ENCODE data around the gene MCFD2.

MCFD2 gene

GRCh38 chr2:46855805-46856204 lies 59.8 kb downstream of the MCFD2 start:
- TF ChIP-seq EZH2phosphoT487 (conservative IDR thresholded peaks at IDR 0.05; ENCODE audit: low read length): no peak
- TF ChIP-seq, protein P1, sequence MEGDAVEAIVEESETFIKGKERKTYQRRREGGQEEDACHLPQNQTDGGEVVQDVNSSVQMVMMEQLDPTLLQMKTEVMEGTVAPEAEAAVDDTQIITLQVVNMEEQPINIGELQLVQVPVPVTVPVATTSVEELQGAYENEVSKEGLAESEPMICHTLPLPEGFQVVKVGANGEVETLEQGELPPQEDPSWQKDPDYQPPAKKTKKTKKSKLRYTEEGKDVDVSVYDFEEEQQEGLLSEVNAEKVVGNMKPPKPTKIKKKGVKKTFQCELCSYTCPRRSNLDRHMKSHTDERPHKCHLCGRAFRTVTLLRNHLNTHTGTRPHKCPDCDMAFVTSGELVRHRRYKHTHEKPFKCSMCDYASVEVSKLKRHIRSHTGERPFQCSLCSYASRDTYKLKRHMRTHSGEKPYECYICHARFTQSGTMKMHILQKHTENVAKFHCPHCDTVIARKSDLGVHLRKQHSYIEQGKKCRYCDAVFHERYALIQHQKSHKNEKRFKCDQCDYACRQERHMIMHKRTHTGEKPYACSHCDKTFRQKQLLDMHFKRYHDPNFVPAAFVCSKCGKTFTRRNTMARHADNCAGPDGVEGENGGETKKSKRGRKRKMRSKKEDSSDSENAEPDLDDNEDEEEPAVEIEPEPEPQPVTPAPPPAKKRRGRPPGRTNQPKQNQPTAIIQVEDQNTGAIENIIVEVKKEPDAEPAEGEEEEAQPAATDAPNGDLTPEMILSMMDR (IDR thresholded peaks at IDR 0.05; ENCODE audit: insufficient read depth, low read length, poor library complexity, severe bottlenecking): no peak
- Histone ChIP-seq H3K9ac (ENCODE audit: low read length) (no peak overlapping the region), H3K79me2 (ENCODE audit: insufficient read depth, low read length) (no peaks in the 10 kb centered on the region), H3K27me3 (ENCODE audit: low read length) (no peaks in the 10 kb centered on the region; the same call in 1 of the 2 replicates), H3K4me3 (ENCODE audit: insufficient read depth, low read length, poor library complexity, severe bottlenecking) (no peak overlapping the region), H2AFZ (ENCODE audit: low read depth, low read length, severe bottlenecking) (no peak overlapping the region), H3K9me2 (replicated peaks; ENCODE audit: insufficient read depth, low read length) (no peaks in the 10 kb centered on the region), H4K20me1 (ENCODE audit: low read depth, low read length) (no peaks in the 10 kb centered on the region), H3F3A (ENCODE audit: insufficient read depth) (no peaks in the 10 kb centered on the region), H3K27ac (ENCODE audit: low read depth, low read length) (no peak overlapping the region), H3K36me3 (ENCODE audit: low read length) (no peaks in the 10 kb centered on the region), H3K4me2 (ENCODE audit: low read depth, low read length, poor library complexity, severe bottlenecking) (no peak overlapping the region), H3K9me3 (ENCODE audit: insufficient read depth, low read length) (no peaks in the 10 kb centered on the region)

DNA sequence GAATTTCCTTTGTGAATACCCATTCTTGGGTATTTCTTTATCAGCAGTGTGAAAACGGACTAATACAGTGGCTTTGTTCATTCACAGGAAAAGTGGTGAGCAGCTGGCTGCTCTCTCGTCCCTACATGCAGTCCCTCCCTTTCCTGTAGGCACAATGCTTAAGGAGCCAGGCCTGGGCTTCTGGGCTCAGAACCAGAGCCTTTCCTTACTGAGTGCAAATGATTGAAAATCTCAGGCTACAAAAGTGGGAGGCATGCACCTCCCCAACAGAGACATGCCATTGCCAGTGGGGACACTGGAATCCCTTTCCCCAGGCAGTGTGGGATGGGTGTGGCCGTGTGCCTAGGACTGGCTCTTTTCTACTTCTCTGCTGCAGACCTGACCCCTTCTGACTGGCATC lies 61.3 kb downstream of the MCFD2 start:
- no peaks in the 10 kb centered on the region for H3K79me2 ChIP-seq (ENCODE audit: insufficient read depth, low read length)
- H3K9ac ChIP-seq (ENCODE audit: low read length): no peak overlapping the region
- H3K4me2 ChIP-seq (ENCODE audit: low read depth, low read length, poor library complexity, severe bottlenecking): no peak overlapping the region
- no peaks in the 10 kb centered on the region for H4K20me1 ChIP-seq (ENCODE audit: low read depth, low read length)
- no peak overlapping the region for H3K4me3 ChIP-seq (ENCODE audit: insufficient read depth, low read length, poor library complexity, severe bottlenecking)
- H3K9me2 ChIP-seq (replicated peaks; ENCODE audit: insufficient read depth, low read length): no peaks in the 10 kb centered on the region
- no peak overlapping the region for H2AFZ ChIP-seq (ENCODE audit: low read depth, low read length, severe bottlenecking)
- H3K27me3 ChIP-seq (ENCODE audit: low read length): no peaks in the 10 kb centered on the region; the same call in 1 of the 2 replicates
- no peaks in the 10 kb centered on the region for H3K9me3 ChIP-seq (ENCODE audit: insufficient read depth, low read length)
- TF ChIP-seq EZH2phosphoT487 (conservative IDR thresholded peaks at IDR 0.05; ENCODE audit: low read length): no peak
- TF ChIP-seq, protein P1 (IDR thresholded peaks at IDR 0.05; ENCODE audit: insufficient read depth, low read length, poor library complexity, severe bottlenecking): no peak
- no peaks in the 10 kb centered on the region for H3F3A ChIP-seq (ENCODE audit: insufficient read depth)
- no peak overlapping the region for H3K27ac ChIP-seq (ENCODE audit: low read depth, low read length)
- no peaks in the 10 kb centered on the region for H3K36me3 ChIP-seq (ENCODE audit: low read length)

- H3K27ac ChIP-seq (ENCODE audit: low read depth, low read length): no peak overlapping the region
- H2AFZ ChIP-seq (ENCODE audit: low read depth, low read length, severe bottlenecking): no peak overlapping the region
- no peaks in the 10 kb centered on the region for H3K9me3 ChIP-seq (ENCODE audit: insufficient read depth, low read length)
- H3K9me2 ChIP-seq (replicated peaks; ENCODE audit: insufficient read depth, low read length): no peaks in the 10 kb centered on the region
- no peaks in the 10 kb centered on the region for H3K27me3 ChIP-seq (ENCODE audit: low read length)
- no peak for TF ChIP-seq EZH2phosphoT487 (conservative IDR thresholded peaks at IDR 0.05; ENCODE audit: low read length)
- TF ChIP-seq, protein P1 (IDR thresholded peaks at IDR 0.05; ENCODE audit: insufficient read depth, low read length, poor library complexity, severe bottlenecking): no peak
- H3K79me2 ChIP-seq (ENCODE audit: insufficient read depth, low read length): no peaks in the 10 kb centered on the region
- no peak overlapping the region for H3K4me3 ChIP-seq (ENCODE audit: insufficient read depth, low read length, poor library complexity, severe bottlenecking)
- no peaks in the 10 kb centered on the region for H3F3A ChIP-seq (ENCODE audit: insufficient read depth)
- H3K9ac ChIP-seq (ENCODE audit: low read length): no peak overlapping the region
- H3K36me3 ChIP-seq (ENCODE audit: low read length): no peaks in the 10 kb centered on the region
- H4K20me1 ChIP-seq (ENCODE audit: low read depth, low read length): no peaks in the 10 kb centered on the region
- no peak overlapping the region for H3K4me2 ChIP-seq (ENCODE audit: low read depth, low read length, poor library complexity, severe bottlenecking)
Observed at GRCh38 chr2:46852598-46852997, 63.0 kb downstream of the MCFD2 start.
